Lower leg skin (tissue), 3 donors: ENCODE results near the gene RDH5.

Experiments
- POLR2A ChIP-seq, 2 donors: fragments of 450-650 bp; IDR thresholded peaks; one replicate each; pipeline ENCODE4 v1.6.1; 2016 to 2017; ENCODE audit warnings: antibody characterized with exemption in 2 of 2, mild to moderate bottlenecking in 1 of 2, moderate library complexity in 1 of 2
- TF ChIP-seq, protein P1 (sequence below), 3 donors: fragments of 450-650 bp; IDR thresholded peaks; one replicate each; pipeline ENCODE4 v1.5.1; 2016; ENCODE audit warnings: antibody characterized with exemption in 3 of 3, mild to moderate bottlenecking in 3 of 3, moderate library complexity in 2 of 3

DNA sequence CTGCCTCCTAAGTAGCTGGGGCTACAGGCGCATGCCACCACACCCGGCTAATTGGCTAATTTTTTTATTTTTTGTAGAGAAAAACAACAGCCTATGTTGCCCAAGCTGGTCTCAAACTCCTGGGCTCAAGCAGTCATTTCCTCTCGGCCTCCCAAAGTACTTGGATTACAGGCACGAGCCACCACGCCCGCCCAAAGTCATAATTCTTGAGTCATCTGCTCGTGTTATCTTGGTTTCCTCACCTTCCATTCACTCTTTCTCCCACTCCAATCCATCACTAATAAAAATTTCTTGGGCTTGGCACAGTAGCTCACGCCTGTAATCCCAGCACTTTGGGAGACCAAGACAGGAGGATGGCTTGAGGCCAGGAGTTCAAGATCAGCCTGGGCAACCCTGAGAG is 44.5 kb upstream of the RDH5 start:
- TF ChIP-seq, protein P1, sequence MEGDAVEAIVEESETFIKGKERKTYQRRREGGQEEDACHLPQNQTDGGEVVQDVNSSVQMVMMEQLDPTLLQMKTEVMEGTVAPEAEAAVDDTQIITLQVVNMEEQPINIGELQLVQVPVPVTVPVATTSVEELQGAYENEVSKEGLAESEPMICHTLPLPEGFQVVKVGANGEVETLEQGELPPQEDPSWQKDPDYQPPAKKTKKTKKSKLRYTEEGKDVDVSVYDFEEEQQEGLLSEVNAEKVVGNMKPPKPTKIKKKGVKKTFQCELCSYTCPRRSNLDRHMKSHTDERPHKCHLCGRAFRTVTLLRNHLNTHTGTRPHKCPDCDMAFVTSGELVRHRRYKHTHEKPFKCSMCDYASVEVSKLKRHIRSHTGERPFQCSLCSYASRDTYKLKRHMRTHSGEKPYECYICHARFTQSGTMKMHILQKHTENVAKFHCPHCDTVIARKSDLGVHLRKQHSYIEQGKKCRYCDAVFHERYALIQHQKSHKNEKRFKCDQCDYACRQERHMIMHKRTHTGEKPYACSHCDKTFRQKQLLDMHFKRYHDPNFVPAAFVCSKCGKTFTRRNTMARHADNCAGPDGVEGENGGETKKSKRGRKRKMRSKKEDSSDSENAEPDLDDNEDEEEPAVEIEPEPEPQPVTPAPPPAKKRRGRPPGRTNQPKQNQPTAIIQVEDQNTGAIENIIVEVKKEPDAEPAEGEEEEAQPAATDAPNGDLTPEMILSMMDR (IDR thresholded peaks at IDR 0.05), result no peak
- no peak for TF ChIP-seq POLR2A (IDR thresholded peaks at IDR 0.05)
